LNCaP clone FGC (cell line): ENCODE data around the gene CTRL.
A peak's percentile ranks its signal among the peaks of the same experiment; 100 is the strongest.
"Not testable (repeated sequence)": the region's sequence is repeated elsewhere in the genome, so short reads cannot be mapped to it uniquely, and the experiment has no call there.

Experiments
- DNase-seq: peaks from one replicate; pipeline ENCODE4 v3.0.0-alpha.2; 2011; ENCODE audit warnings: low read depth
- H3K4me3 ChIP-seq: 2 replicates; pipeline ENCODE4 v1.5.1; 2011; ENCODE audit warnings: mild to moderate bottlenecking, low read depth, low read length, control low read depth
- CTCF ChIP-seq: IDR thresholded peaks from 2 replicates; pipeline ENCODE4 v1.5.1; 2012; ENCODE audit warnings: mild to moderate bottlenecking; ENCODE audit not compliant: control insufficient read depth, insufficient read depth; ENCODE audit errors: extremely low read depth

Gene CTRL

GRCh38 chr16:67939507-67940445 lies 8.1 kb upstream of the CTRL start:
- no peak overlapping the region for H3K4me3 ChIP-seq
- no peak for TF ChIP-seq CTCF

DNA sequence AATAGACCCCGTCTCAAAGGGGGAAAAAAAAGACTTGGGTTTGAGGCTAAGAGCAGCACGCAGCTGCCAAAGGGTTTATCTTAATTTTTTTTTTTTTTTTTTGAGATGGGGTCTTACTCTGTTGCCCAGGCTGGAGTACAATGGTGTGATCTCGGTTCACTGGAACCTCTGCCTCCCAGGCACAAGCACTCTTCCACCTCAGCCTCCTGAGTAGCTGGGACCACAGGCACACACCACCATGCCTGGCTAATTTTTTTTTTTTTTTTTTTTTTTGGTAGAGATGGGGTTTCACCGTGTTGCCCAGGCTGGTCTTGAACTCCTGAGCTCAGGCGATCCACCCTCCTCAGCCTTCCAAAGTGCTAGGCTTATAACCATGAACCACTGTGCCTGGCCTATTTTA lies 6.1 kb upstream of the CTRL start:
- H3K4me3 ChIP-seq, result not testable (repeated sequence)

More at GRCh38 chr16:67939507-67940445, 8.1 kb upstream of the CTRL start:
- DNase-seq, result no peak

GRCh38 chr16:67936880-67937605 lies 5.4 kb upstream of the CTRL start:
- no peak for DNase-seq
- no peak for TF ChIP-seq CTCF

More for the DNA sequence above, 6.1 kb upstream of the CTRL start:
- DNase-seq, result not testable (repeated sequence)

GRCh38 chr16:67936124-67936879 lies 4.6 kb upstream of the CTRL start, which contains the start of gene PSMB10:
PSMB10 (minus strand) TSS chr16:67936850; CDS start chr16:67936749, 101 bp downstream.
- peak within 1 kb of the TSS; percentile 99 for H3K4me3 ChIP-seq

More at GRCh38 chr16:67936880-67937605, 5.4 kb upstream of the CTRL start:
- peak overlapping the region; percentile 99 for H3K4me3 ChIP-seq

DNA sequence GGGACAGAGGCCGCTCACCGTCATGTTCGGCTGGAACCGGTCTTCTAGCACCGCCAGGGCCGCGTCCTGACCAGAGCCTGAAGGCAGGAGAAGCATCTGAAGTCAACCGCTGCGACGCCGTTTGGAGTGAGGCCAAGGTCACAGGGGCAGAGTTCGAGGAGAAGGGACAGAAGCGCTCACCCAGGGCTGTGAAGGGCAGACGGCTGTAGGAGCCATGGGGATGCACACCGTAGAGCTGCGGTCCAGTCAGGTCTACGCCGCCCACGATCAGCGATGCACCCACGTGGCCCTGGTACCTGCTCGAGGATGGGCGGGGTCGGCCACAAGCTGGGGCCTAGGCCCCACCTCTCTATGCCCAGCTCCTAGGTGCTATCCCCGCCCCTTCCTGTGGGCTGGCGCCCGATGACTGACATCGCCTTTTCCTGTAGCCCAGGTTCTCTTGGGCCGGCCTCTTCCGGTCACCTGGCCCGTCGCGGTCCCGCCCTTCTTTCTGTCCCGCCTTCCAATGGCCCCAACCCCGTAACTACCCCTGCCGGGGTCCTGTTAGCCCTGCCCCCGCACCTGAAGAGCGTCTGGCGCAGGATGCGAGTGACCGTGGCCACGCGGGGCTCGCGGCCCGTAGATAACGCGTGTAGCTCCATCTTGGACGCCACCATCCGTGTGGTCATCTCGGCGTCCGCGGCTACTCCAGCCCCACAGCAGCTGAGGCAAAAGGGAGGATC lies 3.9 kb upstream of the CTRL start:
- peak; percentile 95 for DNase-seq
- H3K4me3 ChIP-seq, result peak overlapping the region; percentile 99
- TF ChIP-seq CTCF, result no peak

More at GRCh38 chr16:67936124-67936879, 4.6 kb upstream of the CTRL start, which contains the start of gene PSMB10:
- DNase-seq, result no peak
- TF ChIP-seq CTCF, result no peak

DNA sequence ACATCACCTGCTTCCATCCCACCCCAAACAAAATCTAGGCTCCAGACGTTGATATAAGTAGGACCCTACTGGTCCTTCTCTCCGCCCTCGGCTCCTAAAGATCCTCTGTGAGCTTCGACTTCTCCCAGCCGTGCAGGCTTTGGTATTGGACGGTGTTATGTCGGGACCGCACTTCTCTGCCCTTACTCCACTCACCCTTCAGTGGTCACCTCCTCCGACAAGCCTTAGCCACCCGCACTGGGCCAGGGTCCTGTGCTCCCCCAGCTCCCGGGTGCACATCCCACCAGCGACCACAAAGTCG lies 3.4 kb upstream of the CTRL start:
- DNase-seq, result no peak

More for the DNA sequence above, 3.4 kb upstream of the CTRL start:
- peak overlapping the region; percentile 99 for H3K4me3 ChIP-seq
- no peak for TF ChIP-seq CTCF
